Mammary epithelial cell (primary cell): ENCODE results near the gene ANKRD29.
"Not testable (repeated sequence)": the region's sequence is repeated elsewhere in the genome, so short reads cannot be mapped to it uniquely, and the experiment has no call there.

Experiments used
- EZH2 ChIP-seq: IDR thresholded peaks from 2 replicates; pipeline ENCODE4 v1.6.1; 2012; ENCODE audit warnings: low read length, inconsistent platforms, borderline replicate concordance
- TF ChIP-seq, protein P1 (sequence below), 2 donors: IDR thresholded peaks in 1 of 2; conservative IDR thresholded peaks in 1 of 2; 2 replicates each; pipeline ENCODE4 v1.5.1; 2011 to 2012; ENCODE audit warnings: inconsistent platforms in 2 of 2, low read length in 2 of 2, mild to moderate bottlenecking in 2 of 2, control low read depth in 1 of 2, low read depth in 1 of 2; ENCODE audit not compliant: insufficient read depth in 1 of 2; ENCODE audit errors: extremely low read depth in 1 of 2

DNA sequence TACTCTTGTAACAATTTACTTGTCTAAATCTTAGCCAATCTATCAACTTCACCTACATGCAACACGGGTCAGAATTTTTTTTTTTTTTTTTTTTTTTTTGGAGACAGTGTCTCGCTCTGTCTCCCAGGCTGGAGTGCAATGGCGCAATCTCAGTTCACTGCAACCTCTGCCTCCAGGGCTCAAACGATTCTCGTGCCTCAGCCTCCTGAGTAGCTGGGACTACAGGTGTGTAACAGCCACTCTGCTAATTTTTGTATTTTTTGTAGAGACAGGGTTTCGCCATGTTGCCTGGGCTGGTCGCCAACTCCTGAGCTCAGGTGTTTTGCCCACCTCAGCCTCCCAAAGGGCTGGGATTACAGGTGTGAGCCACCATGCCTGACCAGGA, 49.6 kb downstream of the ANKRD29 start:
- TF ChIP-seq, protein P1, sequence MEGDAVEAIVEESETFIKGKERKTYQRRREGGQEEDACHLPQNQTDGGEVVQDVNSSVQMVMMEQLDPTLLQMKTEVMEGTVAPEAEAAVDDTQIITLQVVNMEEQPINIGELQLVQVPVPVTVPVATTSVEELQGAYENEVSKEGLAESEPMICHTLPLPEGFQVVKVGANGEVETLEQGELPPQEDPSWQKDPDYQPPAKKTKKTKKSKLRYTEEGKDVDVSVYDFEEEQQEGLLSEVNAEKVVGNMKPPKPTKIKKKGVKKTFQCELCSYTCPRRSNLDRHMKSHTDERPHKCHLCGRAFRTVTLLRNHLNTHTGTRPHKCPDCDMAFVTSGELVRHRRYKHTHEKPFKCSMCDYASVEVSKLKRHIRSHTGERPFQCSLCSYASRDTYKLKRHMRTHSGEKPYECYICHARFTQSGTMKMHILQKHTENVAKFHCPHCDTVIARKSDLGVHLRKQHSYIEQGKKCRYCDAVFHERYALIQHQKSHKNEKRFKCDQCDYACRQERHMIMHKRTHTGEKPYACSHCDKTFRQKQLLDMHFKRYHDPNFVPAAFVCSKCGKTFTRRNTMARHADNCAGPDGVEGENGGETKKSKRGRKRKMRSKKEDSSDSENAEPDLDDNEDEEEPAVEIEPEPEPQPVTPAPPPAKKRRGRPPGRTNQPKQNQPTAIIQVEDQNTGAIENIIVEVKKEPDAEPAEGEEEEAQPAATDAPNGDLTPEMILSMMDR (conservative IDR thresholded peaks at IDR 0.05 in 1 of 2, IDR thresholded peaks at IDR 0.05 in 1 of 2; ENCODE audit: extremely low read depth in 1 of 2, insufficient read depth in 1 of 2, low read depth in 1 of 2, low read length in 2 of 2) = not testable (repeated sequence)
- not testable (repeated sequence) for TF ChIP-seq EZH2
